GM19043 (cell line): ENCODE measurements around the gene PPFIA2.

Experiments
- ATAC-seq: cut with Tn5 transposase; IDR thresholded peaks from one replicate; pipeline ENCODE4 v1.9.1; 2021; ENCODE audit warnings: low read depth; ENCODE audit not compliant: unreplicated experiment

PPFIA2 gene

GRCh38 chr12:81465876-81466275 is 293.3 kb downstream of the PPFIA2 start:
- no peak for ATAC-seq

GRCh38 chr12:81465191-81465590 is 294.0 kb downstream of the PPFIA2 start:
- ATAC-seq, result no peak

GRCh38 chr12:81461163-81461562 is 298.0 kb downstream of the PPFIA2 start:
- ATAC-seq, result no peak

- ATAC-seq, result peak; percentile 59
These were observed 308.0 kb downstream of the PPFIA2 start for GRCh38 chr12:81450920-81451739.

- ATAC-seq, result no peak
These were observed 317.5 kb downstream of the PPFIA2 start for GRCh38 chr12:81441629-81442028.

- no peak for ATAC-seq
These were observed 319.1 kb downstream of the PPFIA2 start for GRCh38 chr12:81440001-81440400.

- no peak for ATAC-seq
These were observed 319.8 kb downstream of the PPFIA2 start for GRCh38 chr12:81439344-81439743.

GRCh38 chr12:81417056-81417455 is 342.1 kb downstream of the PPFIA2 start:
- no peak for ATAC-seq

- no peak for ATAC-seq
These were observed 342.6 kb downstream of the PPFIA2 start for GRCh38 chr12:81416571-81416970.

- ATAC-seq, result no peak
These were observed 344.7 kb downstream of the PPFIA2 start for GRCh38 chr12:81414441-81414840.

- ATAC-seq, result no peak
These were observed 346.2 kb downstream of the PPFIA2 start for GRCh38 chr12:81412940-81413339.

GRCh38 chr12:81403348-81403747 is 355.8 kb downstream of the PPFIA2 start:
- ATAC-seq, result no peak

- no peak for ATAC-seq
These were observed 357.9 kb downstream of the PPFIA2 start for GRCh38 chr12:81401241-81401640.

- ATAC-seq, result no peak
These were observed 359.1 kb downstream of the PPFIA2 start for GRCh38 chr12:81400024-81400423.

GRCh38 chr12:81395431-81395830 is 363.7 kb downstream of the PPFIA2 start:
- no peak for ATAC-seq

GRCh38 chr12:81389550-81390099 is 369.5 kb downstream of the PPFIA2 start:
- no peak for ATAC-seq

GRCh38 chr12:81386101-81386500 is 373.0 kb downstream of the PPFIA2 start:
- no peak for ATAC-seq

GRCh38 chr12:81381951-81382350 is 377.2 kb downstream of the PPFIA2 start:
- no peak for ATAC-seq

GRCh38 chr12:81378601-81379285 is 380.4 kb downstream of the PPFIA2 start:
- ATAC-seq, result no peak

GRCh38 chr12:81377771-81378170 is 381.4 kb downstream of the PPFIA2 start:
- ATAC-seq, result no peak

GRCh38 chr12:81375969-81376368 is 383.2 kb downstream of the PPFIA2 start:
- ATAC-seq, result no peak

- no peak for ATAC-seq
These were observed 388.7 kb downstream of the PPFIA2 start for GRCh38 chr12:81370456-81370855.
